EL (cell line): ENCODE results near the gene ENDOV.

Source experiments
- DNase-seq: peaks from one replicate; pipeline ENCODE4 v3.0.0-alpha.2; 2016

ENDOV gene

DNA sequence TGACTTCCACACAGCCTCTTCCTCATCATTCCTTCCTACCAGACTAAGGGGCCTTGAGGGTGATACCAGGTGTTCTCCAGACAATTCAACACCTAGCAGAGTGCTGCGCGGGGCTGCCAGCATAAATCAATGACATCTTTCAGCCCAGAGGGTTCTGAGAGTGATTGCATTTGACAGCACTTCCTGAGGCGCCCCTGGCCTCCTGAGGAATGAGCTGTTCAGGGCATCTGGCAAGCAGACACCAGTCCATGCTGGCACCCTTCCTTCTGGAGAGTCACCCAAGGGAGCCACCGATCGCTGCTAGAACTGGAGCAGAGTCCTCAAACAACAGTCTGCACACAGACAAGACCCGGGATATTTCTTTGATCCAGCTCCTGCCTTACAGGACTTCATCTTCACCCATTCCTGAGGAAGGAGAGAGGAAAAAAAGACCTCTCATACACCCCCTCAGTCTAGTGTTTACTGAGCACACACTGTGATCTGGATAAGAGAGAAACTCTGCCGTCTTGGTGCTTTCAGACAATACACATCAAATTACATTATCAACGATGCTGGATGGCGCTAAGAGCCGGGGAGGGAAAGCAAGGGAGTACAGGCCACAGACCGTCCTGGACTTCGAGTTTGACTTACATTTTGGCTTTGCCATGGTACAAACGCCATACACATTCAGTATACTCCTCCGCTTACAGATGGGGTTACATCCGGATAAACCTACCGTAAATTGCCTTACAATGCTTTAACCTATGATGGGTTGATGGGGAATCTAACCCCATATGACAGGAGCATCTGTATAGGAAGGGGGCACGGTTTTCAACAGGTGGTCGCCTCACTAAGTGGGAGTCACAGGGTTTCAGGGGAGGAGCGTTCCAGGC lies 38.4 kb downstream of the ENDOV start:
- no peak for DNase-seq

- no peak for DNase-seq
Observed at GRCh38 chr17:80453998-80454556, 39.1 kb downstream of the ENDOV start.

DNA sequence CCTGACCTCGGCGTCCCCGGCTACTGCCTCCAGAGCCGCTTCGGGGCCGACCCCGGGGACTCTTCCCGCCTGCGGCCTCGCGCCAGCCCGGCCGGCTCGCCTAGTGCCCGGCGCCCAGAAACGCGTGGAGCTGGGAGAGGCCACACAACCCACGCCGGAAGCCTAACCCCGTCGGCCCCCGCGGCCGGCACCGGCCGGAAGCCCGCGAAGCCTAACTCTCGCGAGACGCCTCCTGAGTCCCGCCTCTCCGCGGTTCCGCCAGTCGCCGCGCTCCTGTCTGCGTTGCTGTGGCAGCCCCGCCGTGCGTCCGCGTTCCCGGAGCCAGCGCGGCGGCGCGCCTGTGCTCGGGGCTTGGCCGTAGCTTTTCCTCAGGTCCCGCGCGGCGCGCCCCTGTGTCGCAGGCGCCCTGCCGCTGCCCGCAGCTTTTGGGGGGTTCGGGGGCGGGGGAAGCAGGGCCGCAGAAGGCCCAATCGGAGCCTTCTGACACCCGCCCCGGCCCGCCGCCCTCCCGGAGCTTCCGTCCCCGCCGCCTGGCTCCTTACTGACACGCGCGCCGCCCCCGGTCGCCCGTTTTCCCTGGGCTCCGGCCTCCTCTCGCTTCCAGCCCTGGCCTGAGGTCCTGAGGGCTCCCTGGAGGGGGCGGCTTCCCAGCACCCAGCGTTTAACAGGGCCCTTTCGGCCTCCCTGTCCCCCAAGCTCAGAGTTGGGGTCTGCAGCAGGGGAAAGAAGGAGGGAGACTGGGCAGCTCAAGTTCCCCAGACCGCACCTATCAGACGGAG lies 39.8 kb downstream of the ENDOV start:
- DNase-seq = peak; percentile 96

- DNase-seq = peak; percentile 63
Observed at GRCh38 chr17:80455336-80455710, 40.4 kb downstream of the ENDOV start.

DNA sequence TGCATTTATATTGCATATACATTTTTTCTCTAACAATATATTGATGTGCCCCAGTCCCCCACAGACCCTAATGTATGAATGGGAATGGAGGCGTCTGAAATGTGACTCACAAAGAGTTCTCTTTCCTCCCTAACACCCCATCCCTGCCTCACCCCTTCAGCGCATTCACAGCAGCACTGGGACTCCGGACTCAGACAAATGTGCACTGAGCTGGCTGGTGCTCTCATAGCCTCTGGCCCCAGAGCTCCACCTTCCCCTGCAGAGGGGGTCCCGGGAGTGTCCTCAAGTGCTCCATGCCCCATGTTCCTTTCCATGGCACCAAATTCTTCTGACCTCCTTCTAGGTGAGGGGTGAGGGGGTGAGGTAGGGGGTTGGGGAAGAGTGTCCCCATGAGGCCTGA lies 40.8 kb downstream of the ENDOV start:
- peak; percentile 29 for DNase-seq

GRCh38 chr17:80456465-80457235 lies 41.7 kb downstream of the ENDOV start:
- peak; percentile 47 for DNase-seq

- no peak for DNase-seq
Observed at GRCh38 chr17:80457236-80457856, 42.4 kb downstream of the ENDOV start.

- DNase-seq = no peak
Observed at GRCh38 chr17:80458016-80458415, 43.0 kb downstream of the ENDOV start.

GRCh38 chr17:80459234-80459633 lies 44.3 kb downstream of the ENDOV start:
- DNase-seq = no peak

- DNase-seq = no peak
Observed at GRCh38 chr17:80460429-80460834, 45.5 kb downstream of the ENDOV start.

- DNase-seq = no peak
Observed at GRCh38 chr17:80461528-80462160, 46.7 kb downstream of the ENDOV start.

- no peak for DNase-seq
Observed at GRCh38 chr17:80463784-80464400, 48.9 kb downstream of the ENDOV start.

DNA sequence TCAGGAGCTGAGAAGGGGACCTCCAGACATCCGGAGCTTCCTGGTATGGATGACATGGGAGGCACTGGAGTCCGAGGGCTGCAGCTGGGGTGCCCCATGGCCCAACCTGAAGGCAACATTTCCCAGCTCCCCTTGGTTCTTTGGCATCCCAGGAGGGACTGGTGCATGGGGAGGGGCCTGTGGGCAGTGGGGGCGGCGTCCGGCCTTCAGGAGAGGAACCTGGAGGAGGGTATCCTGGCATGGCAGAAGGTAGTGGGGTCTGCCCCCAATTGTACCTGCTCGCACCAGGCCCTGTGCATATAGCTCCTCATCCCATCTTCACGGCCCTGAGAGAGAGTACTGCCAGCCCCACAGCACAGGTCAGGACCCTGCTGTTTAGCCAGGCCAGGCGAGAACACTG lies 49.5 kb downstream of the ENDOV start:
- DNase-seq = no peak

DNA sequence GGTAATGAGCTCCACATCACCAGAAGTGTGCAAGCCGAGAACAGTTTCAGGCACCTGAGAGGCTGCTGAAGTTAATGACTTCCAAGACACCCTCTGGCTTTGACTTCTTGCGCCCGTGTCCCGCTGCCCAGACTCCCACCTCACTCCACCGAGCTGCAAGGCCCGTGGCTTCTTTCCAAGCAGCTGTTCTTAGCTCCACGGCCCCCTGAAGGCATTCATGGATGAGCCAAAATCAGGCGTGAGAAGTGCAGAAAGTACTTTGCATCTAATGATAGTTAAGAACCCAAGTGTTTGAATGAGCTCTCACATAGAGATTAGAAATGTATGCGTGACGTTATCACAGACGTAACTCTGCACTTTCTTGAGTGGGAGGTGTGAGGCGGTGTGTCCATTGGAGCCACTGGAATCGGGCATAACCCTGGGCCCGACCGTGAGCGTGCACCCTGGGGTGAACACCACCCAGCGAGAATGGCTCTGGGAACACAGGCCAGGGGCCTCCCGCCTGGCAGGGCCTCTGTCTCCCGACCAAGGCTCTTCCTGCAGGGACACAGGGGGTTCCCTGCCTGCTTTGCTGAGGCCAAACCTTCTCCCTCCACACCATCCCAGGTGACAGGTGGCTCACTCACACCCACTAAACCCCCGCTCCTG lies 50.5 kb downstream of the ENDOV start:
- DNase-seq = no peak

DNA sequence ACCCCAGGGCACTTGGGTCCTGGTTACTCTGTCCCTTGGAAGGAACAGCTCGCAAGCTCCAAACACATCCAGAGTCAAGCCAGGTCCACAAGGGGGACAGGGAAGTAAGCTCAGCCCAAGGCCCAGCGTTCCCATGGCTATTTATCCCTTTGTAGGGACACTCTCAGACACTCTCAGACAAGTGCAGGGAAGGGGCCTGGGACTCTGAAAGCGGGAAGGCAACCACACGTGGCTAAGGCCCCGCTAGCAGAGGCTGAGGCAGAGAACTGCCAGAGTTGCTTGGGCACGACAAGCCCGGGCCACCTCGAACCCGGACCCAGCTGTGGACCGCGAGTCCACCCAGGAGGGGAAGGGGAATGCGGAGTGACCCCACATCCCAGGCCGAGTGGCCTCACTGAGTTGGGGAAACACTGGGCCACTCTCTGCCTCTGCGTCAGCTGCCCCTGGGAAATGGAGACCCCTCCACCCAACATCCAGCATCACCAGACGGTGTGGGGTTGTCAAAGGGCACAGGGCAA lies 51.3 kb downstream of the ENDOV start:
- no peak for DNase-seq

DNA sequence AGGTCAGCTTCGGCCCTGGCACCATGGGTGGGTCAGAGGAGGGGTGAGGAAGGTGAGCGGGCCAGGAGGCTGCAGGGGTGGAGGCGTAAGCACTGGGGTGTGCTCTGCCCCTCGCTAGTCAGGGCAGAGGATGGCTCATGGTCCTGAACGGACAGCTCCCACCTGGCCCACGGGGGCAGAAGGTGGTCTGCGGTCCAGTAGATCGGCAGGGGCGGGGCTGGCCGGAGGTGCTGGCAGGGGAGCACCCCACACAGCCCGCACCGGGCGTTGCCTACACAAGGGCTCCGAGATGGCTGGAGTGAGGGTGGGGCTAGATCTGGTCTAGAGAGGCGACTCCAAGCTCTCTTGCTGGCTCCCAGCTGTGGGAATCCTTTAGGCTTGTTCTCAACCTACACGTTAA lies 53.3 kb downstream of the ENDOV start:
- no peak for DNase-seq

DNA sequence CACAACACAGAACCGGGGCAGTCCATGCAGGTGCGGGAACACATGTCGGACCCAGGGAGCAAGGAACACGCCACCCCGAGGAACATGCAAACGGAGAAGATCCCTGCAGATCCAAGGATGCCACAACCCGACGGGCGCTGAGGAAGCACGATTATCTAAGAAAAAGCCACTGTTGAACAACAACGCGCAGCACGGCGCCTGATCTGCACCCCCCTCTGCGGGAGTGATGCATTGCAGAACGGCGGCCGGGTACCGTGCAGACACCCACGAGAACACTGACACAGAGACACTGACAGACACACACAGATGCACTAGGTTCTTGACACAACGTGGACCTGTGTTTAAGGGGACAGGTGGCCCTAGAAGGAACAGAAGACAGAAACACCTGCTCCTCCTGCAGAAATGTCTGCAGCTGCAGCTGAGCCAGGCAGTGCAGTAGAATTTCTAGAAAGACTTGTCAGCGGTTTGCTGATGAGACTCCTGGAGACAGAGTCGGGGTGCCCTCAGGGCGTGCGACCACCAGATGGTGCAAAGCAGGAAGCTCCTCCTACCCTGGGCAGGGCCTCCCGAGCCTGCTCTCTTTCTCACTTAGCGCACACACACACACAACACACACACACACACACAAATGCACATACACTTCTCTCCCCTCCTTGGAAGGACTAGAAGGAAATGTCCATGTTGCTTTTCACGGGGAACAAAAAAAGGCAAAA lies 54.0 kb downstream of the ENDOV start:
- no peak for DNase-seq

GRCh38 chr17:80469667-80470066 lies 54.7 kb downstream of the ENDOV start:
- DNase-seq = no peak

DNA sequence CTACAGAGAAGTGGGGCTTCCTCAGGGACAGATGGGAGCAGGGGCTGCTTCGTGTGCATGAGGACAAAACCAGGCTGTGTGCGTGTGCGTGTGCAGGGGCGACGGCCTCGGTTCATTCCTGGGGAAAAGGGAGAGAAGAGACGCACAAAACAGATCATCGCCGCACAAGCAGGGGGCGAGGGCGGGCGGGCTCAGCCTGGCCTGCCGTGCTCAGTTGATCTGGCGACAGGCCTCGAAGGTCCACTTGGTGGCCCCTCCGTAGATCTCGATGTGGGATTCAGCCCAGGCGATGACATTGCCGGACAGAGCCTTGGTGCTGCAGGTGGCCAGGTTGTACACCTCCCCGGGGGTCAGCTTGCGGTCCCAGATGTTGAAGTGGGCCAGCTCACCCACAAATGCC lies 55.6 kb downstream of the ENDOV start:
- no peak for DNase-seq

- DNase-seq = no peak
Observed at GRCh38 chr17:80471922-80472321, 57.0 kb downstream of the ENDOV start.
